Effector memory CD8-positive, alpha-beta T cell (primary cell): ENCODE data around the gene TCEAL1.
A peak's percentile ranks its signal among the peaks of the same experiment; 100 is the strongest.
"Not testable (repeated sequence)": the region's sequence is repeated elsewhere in the genome, so short reads cannot be mapped to it uniquely, and the experiment has no call there.

Experiments
- ATAC-seq: fragments of 150-1000 bp; cut with Tn5 transposase; replicated peaks from 2 replicates; pipeline ENCODE4 v1.10.0; 2021; ENCODE audit warnings: mild to moderate bottlenecking, moderate library complexity
- DNase-seq, 3 experiments: peaks; one replicate each; pipeline ENCODE4 v3.0.0; 2021
- H3K27ac Mint-ChIP-seq, 2 donors: one replicate each; pipeline ENCODE4 v1.8.0; 2022; ENCODE audit warnings: mild to moderate bottlenecking in 2 of 2, mixed read lengths in 2 of 2, moderate library complexity in 2 of 2
- H3K27me3 Mint-ChIP-seq, 2 donors: one replicate each; pipeline ENCODE4 v1.8.0; 2022; ENCODE audit warnings: mixed read lengths in 2 of 2
- H3K36me3 Mint-ChIP-seq: one replicate; pipeline ENCODE4 v1.8.0; 2022; ENCODE audit warnings: mild to moderate bottlenecking, moderate library complexity, mixed read lengths; ENCODE audit not compliant: insufficient read depth
- H3K4me1 Mint-ChIP-seq, 2 donors: one replicate each; pipeline ENCODE4 v1.8.0; 2022; ENCODE audit warnings: low read depth in 2 of 2, mixed read lengths in 2 of 2
- H3K4me3 Mint-ChIP-seq, 2 donors: one replicate each; pipeline ENCODE4 v1.8.0; 2022; ENCODE audit warnings: mild to moderate bottlenecking in 2 of 2, mixed read lengths in 2 of 2, moderate library complexity in 2 of 2
- H3K9me3 Mint-ChIP-seq, 2 donors: one replicate each; pipeline ENCODE4 v1.8.0; 2022; ENCODE audit warnings: mixed read lengths in 2 of 2
- total RNA-seq, 9 experiments: gene quantifications; one replicate each; lab custom pipeline; 2026; lab: John Stamatoyannopoulos, UW

Gene TCEAL1, protein sequence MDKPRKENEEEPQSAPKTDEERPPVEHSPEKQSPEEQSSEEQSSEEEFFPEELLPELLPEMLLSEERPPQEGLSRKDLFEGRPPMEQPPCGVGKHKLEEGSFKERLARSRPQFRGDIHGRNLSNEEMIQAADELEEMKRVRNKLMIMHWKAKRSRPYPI
- total RNA-seq = 1.3 to 5.9 (median 3.6) reads per million in 9 experiments

GRCh38 chrX:103628386-103629317, at the start of gene TCEAL1:
TCEAL1 (plus strand) TSS chrX:103628975; CDS start chrX:103629917, 942 bp downstream.
- Mint-ChIP-seq H3K4me1 (peaks cover 14 to 18% of the 10 kb centered on the region in 2 donors), H3K27me3 (no peaks in the 10 kb centered on the region), H3K36me3 (peaks cover 9% of the 10 kb centered on the region), H3K9me3 (no peaks in the 10 kb centered on the region), H3K4me3 (peak within 1 kb of the TSS; percentile 85 to 94), H3K27ac (peak within 1 kb of the TSS; percentile 86 to 94)
- DNase-seq = peak; percentile 11 to 23 (median 16)
- ATAC-seq = peak; percentile 84

GRCh38 chrX:103584596-103584995, 44.2 kb upstream of the TCEAL1 start:
- no peak overlapping the region for H3K4me3 Mint-ChIP-seq
- no peak for ATAC-seq
- H3K4me1 Mint-ChIP-seq = peaks cover 0 to 5% of the 10 kb centered on the region in 2 donors
- H3K9me3 Mint-ChIP-seq = no peaks in the 10 kb centered on the region
- DNase-seq = no peak
- H3K27ac Mint-ChIP-seq = peak overlapping the region in 1 of 2 donors; percentile 88
- peaks cover 2% of the 10 kb centered on the region for H3K36me3 Mint-ChIP-seq
- peaks cover 8 to 9% of the 10 kb centered on the region in 2 donors for H3K27me3 Mint-ChIP-seq

GRCh38 chrX:103585411-103586313, 43.1 kb upstream of the TCEAL1 start, which contains the start of gene TCEAL4:
TCEAL4 (plus strand) TSS chrX:103585515; CDS start chrX:103586676, 1,161 bp downstream.
- Mint-ChIP-seq H3K4me1 (peaks cover 2 to 8% of the 10 kb centered on the region in 2 donors), H3K4me3 (peak within 1 kb of the TSS; percentile 85), H3K27me3 (peaks cover 4 to 6% of the 10 kb centered on the region in 2 donors), H3K27ac (peak within 1 kb of the TSS; percentile 87 to 88), H3K36me3 (peaks cover 2% of the 10 kb centered on the region), H3K9me3 (no peaks in the 10 kb centered on the region)
- ATAC-seq (peak; percentile 86), DNase-seq (peak in 1 of 3 experiments; percentile 2)

- Mint-ChIP-seq H3K9me3 (no peaks in the 10 kb centered on the region), H3K4me3 (peak overlapping the region; percentile 85), H3K27me3 (no peaks in the 10 kb centered on the region), H3K4me1 (peaks cover 4 to 9% of the 10 kb centered on the region in 2 donors), H3K36me3 (peaks cover 2% of the 10 kb centered on the region), H3K27ac (peak overlapping the region in 1 of 2 donors; percentile 87)
- DNase-seq (no peak), ATAC-seq (no peak)
These were observed 42.5 kb upstream of the TCEAL1 start for GRCh38 chrX:103586314-103586646.

DNA sequence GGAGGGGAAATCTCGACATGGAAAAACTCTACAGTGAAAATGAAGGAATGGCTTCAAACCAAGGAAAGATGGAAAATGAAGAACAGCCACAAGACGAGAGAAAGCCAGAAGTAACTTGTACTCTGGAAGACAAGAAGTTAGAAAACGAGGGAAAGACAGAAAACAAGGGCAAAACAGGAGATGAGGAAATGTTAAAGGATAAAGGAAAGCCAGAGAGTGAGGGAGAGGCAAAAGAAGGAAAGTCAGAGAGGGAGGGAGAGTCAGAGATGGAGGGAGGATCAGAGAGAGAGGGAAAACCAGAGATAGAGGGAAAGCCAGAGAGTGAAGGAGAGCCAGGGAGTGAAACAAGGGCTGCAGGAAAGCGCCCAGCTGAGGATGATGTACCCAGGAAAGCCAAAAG, 42.1 kb upstream of the TCEAL1 start:
- DNase-seq (no peak), ATAC-seq (no peak)
- Mint-ChIP-seq H3K27ac (peak overlapping the region in 1 of 2 donors; percentile 87), H3K4me1 (peaks cover 4 to 9% of the 10 kb centered on the region in 2 donors), H3K4me3 (peak overlapping the region; percentile 54 to 85), H3K9me3 (no peaks in the 10 kb centered on the region), H3K36me3 (peaks cover 2% of the 10 kb centered on the region), H3K27me3 (no peaks in the 10 kb centered on the region)

- not testable (repeated sequence) for H3K27ac Mint-ChIP-seq, H3K36me3 Mint-ChIP-seq, DNase-seq, H3K9me3 Mint-ChIP-seq, H3K4me3 Mint-ChIP-seq, ATAC-seq, H3K4me1 Mint-ChIP-seq, H3K27me3 Mint-ChIP-seq
These were observed 36.5 kb upstream of the TCEAL1 start for GRCh38 chrX:103592295-103592694.

DNA sequence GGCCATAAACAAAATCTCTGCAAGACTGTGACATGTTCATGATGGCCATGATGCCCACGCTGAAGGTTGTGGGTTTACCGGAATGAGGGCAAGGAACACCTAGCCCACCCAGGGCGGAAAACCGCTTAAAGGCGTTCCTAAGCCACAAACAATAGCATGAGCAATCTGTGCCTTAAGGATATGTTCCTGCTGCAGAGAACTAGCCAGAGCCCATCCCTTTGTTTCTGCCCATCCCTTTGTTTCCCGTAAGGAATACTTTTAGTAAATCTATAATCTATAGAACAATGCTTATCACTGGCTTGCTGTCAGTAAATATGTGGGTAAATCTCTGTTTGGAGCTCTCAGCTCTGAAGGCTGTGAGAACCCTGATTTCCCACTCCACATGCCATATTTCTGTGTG, 33.6 kb upstream of the TCEAL1 start:
- DNase-seq, H3K9me3 Mint-ChIP-seq, H3K4me3 Mint-ChIP-seq, H3K4me1 Mint-ChIP-seq, H3K27ac Mint-ChIP-seq, H3K27me3 Mint-ChIP-seq, ATAC-seq, H3K36me3 Mint-ChIP-seq: not testable (repeated sequence)

- ATAC-seq (peak; percentile 88), DNase-seq (peak in 2 of 3 experiments; percentile 29 to 46)
- Mint-ChIP-seq H3K4me1 (peaks cover 4 to 6% of the 10 kb centered on the region in 2 donors), H3K27me3 (no peaks in the 10 kb centered on the region), H3K4me3 (peak within 1 kb of the TSS; percentile 78), H3K27ac (peak within 1 kb of the TSS; percentile 89 to 92), H3K36me3 (peaks cover 17% of the 10 kb centered on the region), H3K9me3 (no peaks in the 10 kb centered on the region)
These were observed 21.1 kb upstream of the TCEAL1 start, which contains the start of gene TCEAL3 for GRCh38 chrX:103607364-103608305. TCEAL3 (plus strand) TSS chrX:103607963; CDS start chrX:103609065, 1,102 bp downstream.

DNA sequence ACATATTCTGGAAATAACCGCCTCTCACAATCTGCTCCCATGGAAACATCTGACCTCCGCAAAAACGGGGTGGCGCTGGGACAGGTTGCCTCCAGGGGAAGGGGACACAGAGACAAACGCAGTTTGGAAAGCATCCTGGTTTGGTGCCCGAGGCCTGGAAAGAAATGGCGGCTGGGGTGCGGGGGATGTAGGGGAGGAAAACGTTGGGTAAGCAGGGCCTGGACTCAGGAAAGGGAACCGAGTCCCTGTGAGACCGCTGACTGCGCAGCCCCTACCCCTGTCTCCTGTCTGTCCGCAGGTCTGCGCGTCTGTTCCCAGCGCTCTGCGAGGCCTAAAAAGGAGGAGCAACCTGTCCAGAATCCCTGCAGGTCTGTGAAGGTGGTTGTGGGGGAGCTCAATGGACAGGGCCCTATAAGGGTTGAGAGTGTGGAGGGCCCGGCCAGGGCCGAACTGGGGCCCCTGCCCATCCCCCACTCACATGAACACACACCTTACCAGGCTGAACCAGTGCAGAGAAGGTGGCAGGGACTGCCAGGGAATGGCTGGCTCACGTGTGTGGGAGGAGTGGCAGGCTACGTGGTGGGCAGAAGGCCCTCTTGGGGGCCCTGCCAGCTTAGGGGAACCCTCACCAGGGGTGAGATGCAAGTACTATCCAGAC, 20.3 kb upstream of the TCEAL1 start:
- Mint-ChIP-seq H3K4me3 (peak overlapping the region; percentile 78), H3K27me3 (no peaks in the 10 kb centered on the region), H3K36me3 (peaks cover 17% of the 10 kb centered on the region), H3K27ac (peak overlapping the region; percentile 89 to 92), H3K4me1 (peaks cover 4 to 6% of the 10 kb centered on the region in 2 donors), H3K9me3 (no peaks in the 10 kb centered on the region)
- no peak for DNase-seq
- no peak for ATAC-seq

DNA sequence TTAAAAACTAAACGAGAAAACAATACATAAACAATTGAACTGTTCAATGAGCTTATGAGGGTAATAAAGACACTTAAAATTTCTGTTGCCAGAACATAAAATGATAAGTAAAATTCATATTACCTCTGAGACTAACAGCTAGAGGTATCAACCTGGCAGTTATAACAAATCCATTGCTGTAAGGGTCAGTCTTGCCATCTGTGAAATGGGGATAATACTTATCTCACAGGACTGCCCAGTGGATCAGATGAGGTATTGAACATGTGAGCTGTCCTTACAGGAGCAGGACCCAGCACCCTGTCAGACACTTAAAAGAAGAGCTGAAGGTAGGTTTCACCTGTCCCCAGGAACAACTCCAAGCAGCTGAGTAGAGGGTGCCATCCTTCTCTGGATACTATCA, 18.5 kb upstream of the TCEAL1 start:
- Mint-ChIP-seq H3K9me3 (no peaks in the 10 kb centered on the region), H3K4me1 (peaks cover 4 to 6% of the 10 kb centered on the region in 2 donors), H3K27ac (peak overlapping the region; percentile 49 to 84), H3K27me3 (no peaks in the 10 kb centered on the region), H3K36me3 (peaks cover 17% of the 10 kb centered on the region), H3K4me3 (no peak overlapping the region)
- no peak for DNase-seq
- ATAC-seq = no peak

GRCh38 chrX:103613362-103613890, 15.3 kb upstream of the TCEAL1 start:
- DNase-seq = no peak
- Mint-ChIP-seq H3K36me3 (peaks cover 14% of the 10 kb centered on the region), H3K4me3 (no peak overlapping the region), H3K27ac (no peak overlapping the region), H3K4me1 (peaks cover 0 to 2% of the 10 kb centered on the region in 2 donors), H3K27me3 (no peaks in the 10 kb centered on the region), H3K9me3 (no peaks in the 10 kb centered on the region)
- ATAC-seq = no peak
